Measurements from ENCODE around the gene TRIM58.

- TF ChIP-seq GATA3 (IDR thresholded peaks at IDR 0.05; ENCODE audit: low read depth, low read length) (no peak), GATA2 (IDR thresholded peaks at IDR 0.05; ENCODE audit: low read depth, low read length) (no peak)
These were observed 67.9 kb downstream of the TRIM58 start, which contains the start of gene OR2AJ1 for GRCh38 chr1:247924868-247925267.
